Coronary artery (tissue), 2 donors: ENCODE measurements around the gene FYB2.

ENCODE experiments used
- DNase-seq: peaks from one replicate; pipeline ENCODE4 v3.0.0-alpha.2; 2017; ENCODE audit warnings: low spot score
- H3K27ac ChIP-seq, 2 donors: fragments of 200-600 bp; sonication (generic); one replicate each; pipeline ENCODE4 v1.5.1; 2016 to 2019
- H3K4me3 ChIP-seq: fragments of 200-600 bp; sonication (generic); 2 replicates; pipeline ENCODE4 v1.5.1; 2016; ENCODE audit warnings: mild to moderate bottlenecking, moderate library complexity
- TF ChIP-seq, protein P1 (sequence below): fragments of 200-600 bp; sonication (generic); IDR thresholded peaks from one replicate; pipeline ENCODE4 v1.5.1; 2019; ENCODE audit warnings: antibody characterized with exemption

Gene FYB2

DNA sequence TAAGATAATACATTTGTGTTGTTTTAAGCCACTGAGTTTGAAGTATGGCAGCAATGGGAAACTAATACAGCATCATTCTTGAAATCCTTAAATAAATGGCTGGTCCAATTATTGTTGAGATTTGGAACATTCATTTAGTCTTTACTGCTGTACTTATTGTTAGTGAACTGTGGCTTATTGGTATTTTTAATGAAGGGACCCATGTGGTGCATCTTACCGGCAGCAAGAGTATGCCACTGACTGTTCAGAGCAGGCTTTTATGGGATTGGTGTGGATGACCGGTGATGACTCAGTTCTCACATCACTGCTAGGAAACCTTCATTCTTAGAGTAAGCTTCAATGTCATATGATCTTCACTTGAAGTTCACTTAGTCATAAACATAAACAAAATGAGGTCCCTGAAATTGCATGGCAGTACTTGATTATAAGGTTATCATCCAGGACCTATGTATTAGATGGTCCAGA, 142.6 kb downstream of the FYB2 start:
- TF ChIP-seq, protein P1, sequence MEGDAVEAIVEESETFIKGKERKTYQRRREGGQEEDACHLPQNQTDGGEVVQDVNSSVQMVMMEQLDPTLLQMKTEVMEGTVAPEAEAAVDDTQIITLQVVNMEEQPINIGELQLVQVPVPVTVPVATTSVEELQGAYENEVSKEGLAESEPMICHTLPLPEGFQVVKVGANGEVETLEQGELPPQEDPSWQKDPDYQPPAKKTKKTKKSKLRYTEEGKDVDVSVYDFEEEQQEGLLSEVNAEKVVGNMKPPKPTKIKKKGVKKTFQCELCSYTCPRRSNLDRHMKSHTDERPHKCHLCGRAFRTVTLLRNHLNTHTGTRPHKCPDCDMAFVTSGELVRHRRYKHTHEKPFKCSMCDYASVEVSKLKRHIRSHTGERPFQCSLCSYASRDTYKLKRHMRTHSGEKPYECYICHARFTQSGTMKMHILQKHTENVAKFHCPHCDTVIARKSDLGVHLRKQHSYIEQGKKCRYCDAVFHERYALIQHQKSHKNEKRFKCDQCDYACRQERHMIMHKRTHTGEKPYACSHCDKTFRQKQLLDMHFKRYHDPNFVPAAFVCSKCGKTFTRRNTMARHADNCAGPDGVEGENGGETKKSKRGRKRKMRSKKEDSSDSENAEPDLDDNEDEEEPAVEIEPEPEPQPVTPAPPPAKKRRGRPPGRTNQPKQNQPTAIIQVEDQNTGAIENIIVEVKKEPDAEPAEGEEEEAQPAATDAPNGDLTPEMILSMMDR, result no peak
- no peak overlapping the region for H3K27ac ChIP-seq
- no peak for DNase-seq

DNA sequence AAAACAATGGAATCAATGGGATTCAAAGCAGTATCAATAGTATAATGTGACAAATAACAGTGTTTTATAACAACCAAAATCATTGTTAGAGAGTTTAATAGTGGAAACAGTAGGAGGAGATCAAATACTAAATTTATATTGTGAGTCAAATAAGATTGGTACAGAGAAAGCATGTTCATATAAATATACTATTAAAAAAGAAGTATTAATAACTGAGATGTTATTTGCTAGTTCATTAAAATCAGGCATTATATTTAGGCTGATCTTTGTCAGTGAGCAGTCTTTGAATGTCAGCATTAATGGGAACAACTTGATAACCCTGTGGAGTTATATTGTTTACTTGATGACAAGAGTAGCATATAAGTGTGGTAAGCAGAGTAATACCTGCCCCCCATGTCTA, 143.4 kb downstream of the FYB2 start:
- TF ChIP-seq, protein P1, result no peak
- no peak for DNase-seq
- Histone ChIP-seq H3K4me3 (no peak overlapping the region), H3K27ac (no peak overlapping the region)

More for the DNA sequence above, 142.6 kb downstream of the FYB2 start:
- H3K4me3 ChIP-seq, result no peak overlapping the region

DNA sequence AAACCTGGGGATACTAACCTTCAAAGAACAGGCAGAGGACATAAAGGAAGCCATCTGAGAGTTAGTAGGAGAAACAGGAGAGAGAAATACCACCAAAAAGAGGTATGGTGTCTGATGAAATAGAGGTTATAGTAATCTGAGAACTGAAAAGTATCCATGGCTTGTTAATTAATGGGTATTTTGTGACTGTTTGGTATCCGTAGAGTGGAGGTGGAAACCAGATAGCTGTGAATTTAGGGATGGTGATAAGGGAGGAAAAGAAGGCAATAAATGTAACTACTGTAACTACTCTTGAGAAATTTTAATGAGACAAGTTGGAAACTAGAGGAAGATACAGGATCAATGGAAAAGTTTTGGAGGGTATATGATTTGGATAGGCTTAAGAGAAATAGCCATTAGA, 146.6 kb downstream of the FYB2 start:
- no peak overlapping the region for H3K27ac ChIP-seq
- TF ChIP-seq, protein P1, result no peak
- DNase-seq, result no peak
- H3K4me3 ChIP-seq, result no peak overlapping the region

DNA sequence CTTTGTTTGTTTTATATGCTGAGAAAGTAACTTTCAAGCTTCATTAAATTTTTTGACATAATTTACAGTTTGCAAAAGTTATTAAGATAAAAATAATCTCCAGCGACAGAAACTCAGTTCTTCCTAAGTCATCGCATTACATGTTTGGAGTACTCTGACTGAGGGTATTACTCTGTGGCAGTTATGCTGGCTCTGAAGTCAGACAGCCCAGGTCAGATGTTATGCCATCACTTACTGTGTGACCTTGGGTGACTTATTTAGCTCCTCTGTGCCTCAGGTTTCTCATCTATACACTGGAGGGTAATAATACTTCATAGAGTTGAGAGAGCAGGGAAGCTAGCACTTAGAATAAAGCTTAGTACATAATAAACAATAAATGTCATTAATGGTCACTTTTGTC, 147.7 kb downstream of the FYB2 start:
- Histone ChIP-seq H3K4me3 (no peak overlapping the region), H3K27ac (no peak overlapping the region)
- TF ChIP-seq, protein P1, result no peak
- DNase-seq, result no peak

DNA sequence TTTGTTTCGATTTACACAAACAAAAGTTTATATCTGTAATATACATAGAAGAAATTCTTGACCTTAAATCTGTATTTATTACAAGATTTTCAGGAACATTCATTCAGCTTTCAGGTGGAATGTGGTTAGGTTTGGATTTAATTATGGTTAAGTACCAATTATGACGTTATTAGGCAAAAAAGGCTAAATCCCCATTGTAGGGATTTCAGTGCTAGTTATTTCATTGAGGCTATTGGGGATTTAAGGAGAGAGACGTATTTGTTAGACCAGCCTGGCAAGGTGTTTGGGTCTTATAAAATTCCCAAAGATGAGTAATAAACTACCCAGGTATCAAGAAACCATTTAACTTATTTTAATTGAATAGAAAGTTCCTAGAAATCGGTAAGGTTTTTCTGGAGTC, 148.1 kb downstream of the FYB2 start:
- TF ChIP-seq, protein P1, result no peak
- DNase-seq, result no peak
- no peak overlapping the region for H3K4me3 ChIP-seq
- H3K27ac ChIP-seq, result no peak overlapping the region

DNA sequence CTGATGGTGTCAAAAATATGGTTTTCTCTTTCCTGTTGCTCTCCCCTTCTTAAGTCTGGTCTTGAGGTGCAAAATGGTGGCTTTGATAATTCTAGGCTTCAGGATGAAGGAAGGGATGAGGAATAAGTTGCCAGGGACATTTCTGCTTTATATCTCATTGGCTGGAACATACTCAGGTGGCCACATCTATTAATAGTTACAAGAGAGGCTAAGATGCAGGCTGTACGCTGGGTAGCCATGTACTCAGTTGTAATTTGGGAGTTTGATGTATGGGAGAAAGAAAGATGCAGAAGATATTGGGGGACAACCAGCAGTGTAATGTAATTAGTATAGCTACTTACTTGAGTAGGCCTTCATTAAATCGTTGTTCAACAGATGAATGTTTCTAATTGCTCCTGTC, 148.9 kb downstream of the FYB2 start:
- TF ChIP-seq, protein P1, result no peak
- Histone ChIP-seq H3K4me3 (no peak overlapping the region), H3K27ac (no peak overlapping the region)
- DNase-seq, result no peak
